ENCODE measurements around the gene CD36. TPM values are rescaled to one million over a fixed set of nuclear protein-coding genes. Genes with fewer than 3 reads are reported as not detected.

The CD36 gene
- total and polyA plus RNA-seq, 2 of the 8 experiments (the other 6 are each of a cell fraction or from before 2014, with no cell fraction given): 0.33 to 0.60 TPM

GRCh38 chr7:80613519-80613918 is 24.9 kb upstream of the CD36 start:
- Histone ChIP-seq H2BK120ac (replicated peaks; ENCODE audit: low read depth, low read length) (no peak overlapping the region), H3K79me1 (ENCODE audit: low read depth, low read length) (no peaks in the 10 kb centered on the region), H4K20me1 (replicated peaks in 1 of 2; ENCODE audit: control insufficient read depth in 1 of 2, insufficient read depth in 2 of 2, low read length in 2 of 2) (no peaks in the 10 kb centered on the region), H3K56ac (replicated peaks; ENCODE audit: insufficient read length, low read depth, low read length) (no peak overlapping the region), H2AFZ (ENCODE audit: low read length) (no peak overlapping the region), H3K9me3 (ENCODE audit: insufficient read depth in 2 of 2, low read depth in 1 of 2, low read length in 1 of 2) (no peaks in the 10 kb centered on the region), H2BK5ac (ENCODE audit: low read depth, low read length) (no peak overlapping the region), H4K91ac (replicated peaks; ENCODE audit: insufficient read length, low read length) (no peak overlapping the region), H3K23me2 (ENCODE audit: low read depth, low read length) (no peaks in the 10 kb centered on the region), H2BK12ac (ENCODE audit: low read depth, low read length) (no peak overlapping the region), H2AK5ac (ENCODE audit: low read depth, low read length) (no peak overlapping the region), H3K14ac (ENCODE audit: insufficient read length) (no peak overlapping the region), H4K8ac (ENCODE audit: extremely low read depth, insufficient read depth, low read length) (no peak overlapping the region), H3K27ac (ENCODE audit: low read depth, low read length) (no peak overlapping the region), H3K23ac (ENCODE audit: insufficient read length) (no peak overlapping the region), H3K4me3 (ENCODE audit: extremely low read depth in 1 of 4, insufficient read depth in 2 of 4, low read depth in 3 of 4, low read length in 4 of 4) (no peak overlapping the region), H3K27me3 (replicated peaks in 1 of 4; ENCODE audit: control insufficient read depth in 3 of 4, extremely low read depth in 1 of 4, insufficient read depth in 3 of 4, low read length in 3 of 4) (no peaks in the 10 kb centered on the region), H2BK15ac (ENCODE audit: low read length) (no peak overlapping the region), H2BK20ac (ENCODE audit: low read length) (no peak overlapping the region), H3K4me1 (replicated peaks in 1 of 4; ENCODE audit: control insufficient read depth in 3 of 4, insufficient read depth in 4 of 4, low read length in 3 of 4) (no peaks in the 10 kb centered on the region; a peak in 1 of 7 replicates), H3K36me3 (ENCODE audit: control insufficient read depth in 2 of 4, insufficient read depth in 4 of 4, low read length in 3 of 4) (no peaks in the 10 kb centered on the region), H4K5ac (ENCODE audit: insufficient read length, low read depth, low read length) (no peak overlapping the region), H3K9ac (replicated peaks in 1 of 4; ENCODE audit: extremely low read depth in 1 of 4, low read depth in 3 of 4, low read length in 3 of 4) (no peak overlapping the region), H3K79me2 (ENCODE audit: control insufficient read depth in 1 of 2, insufficient read depth in 2 of 2, low read length in 2 of 2) (no peaks in the 10 kb centered on the region), H3K18ac (ENCODE audit: extremely low read depth, low read length) (no peak overlapping the region), H3K4ac (replicated peaks; ENCODE audit: insufficient read length, low read depth, low read length) (no peak overlapping the region), H3K4me2 (ENCODE audit: insufficient read depth in 1 of 2, low read depth in 2 of 2, low read length in 2 of 2) (no peak overlapping the region)
- POLR2A ChIA-PET (ENCODE audit: partially characterized antibody): no interaction called here
- DNase-seq (ENCODE audit: low read depth in 1 of 2, low spot score in 2 of 2) (no peak), FAIRE-seq (no peak)
- CTCF ChIA-PET (ENCODE audit: partially characterized antibody): no interaction called here
- TF ChIP-seq EP300 (IDR thresholded peaks at IDR 0.05; ENCODE audit: borderline replicate concordance in 1 of 2, low read depth in 2 of 2, low read length in 2 of 2) (no peak), HDAC2 (IDR thresholded peaks at IDR 0.05; ENCODE audit: borderline replicate concordance in 1 of 2, low read depth in 2 of 2, low read length in 2 of 2) (no peak), MAFK (IDR thresholded peaks at IDR 0.05; ENCODE audit: low read depth, low read length) (peak; percentile 91)
- WGBS, 2 experiments (ENCODE audit: extremely low coverage in 1 of 2, insufficient coverage in 1 of 2, insufficient read length in 1 of 2, insufficient replicate concordance in 2 of 2, low coverage in 1 of 2, low lambda C conversion rate in 2 of 2, missing lambda C conversion rate in 1 of 2): 81% methylated on average over 1 of the region's 1 CpG; no CpG with 5 or more reads in 1 of the 2 experiments

Data from H1 (cell line).